GM12878 (cell line): Measurements from ENCODE around the gene CACNA2D4. TPM values are rescaled to one million over a fixed set of nuclear protein-coding genes. Genes with fewer than 3 reads are reported as not detected.

Experiments
- ATAC-seq: fragments of 200-7000 bp; cut with Tn5 transposase; 3 replicates; pipeline ENCODE4 v1.9.1; 2020; ENCODE audit warnings: mild to moderate bottlenecking, moderate library complexity
- BruUV-seq: library from RNA; stranded (reverse); fragments of 400-500 nt; replicated peaks from 2 replicates; lab custom pipeline; 2021; lab: Mats Ljungman, UMichigan
- CTCF ChIA-PET: fragments of 300-600 bp; sonication (Branson Sonifier 250); formaldehyde crosslinking; extraction: SDS; loops from one replicate; lab custom pipeline; 2021; ENCODE audit warnings: inconsistent platforms; lab: Yijun Ruan, JAX
- POLR2A ChIA-PET: fragments of 350-600 bp; formaldehyde crosslinking; extraction: SDS; loops from one replicate; lab custom pipeline; 2021; ENCODE audit warnings: inconsistent platforms; lab: Charles Lee
- RAD21 ChIA-PET: fragments of 300-600 bp; sonication (Branson Sonifier 250); formaldehyde crosslinking; loops from one replicate; lab custom pipeline; 2023; ENCODE audit warnings: antibody characterized with exemption; ENCODE audit not compliant: unreplicated experiment; lab: Charles Lee
- SMC1A ChIA-PET: fragments of 300-600 bp; sonication (Branson Sonifier 250); formaldehyde crosslinking; loops from one replicate; lab custom pipeline; 2023; ENCODE audit not compliant: unreplicated experiment, uncharacterized antibody; lab: Charles Lee
- DNase-seq: peaks from one replicate; pipeline ENCODE4 v3.0.0-alpha.2; 2011; ENCODE audit warnings: low read depth, low spot score
- FAIRE-seq: peaks from 3 replicates; lab custom pipeline; 2011; peaks lifted over from hg19 to GRCh38; lab: Jason Lieb, UNC
- H2AFZ ChIP-seq: 2 replicates; pipeline ENCODE4 v1.6.0; 2011; ENCODE audit warnings: low read depth, low read length, control low read depth; ENCODE audit not compliant: control insufficient read depth
- H3K27ac ChIP-seq: 2 replicates; pipeline ENCODE4 v1.5.1; 2011; ENCODE audit warnings: control low read depth; ENCODE audit not compliant: control insufficient read depth, insufficient read depth
- H3K27me3 ChIP-seq, 2 experiments: replicated peaks in 1 of 2; 2 replicates each; pipeline versions ENCODE4 v1.6.0 to v1.6.1; 2011; ENCODE audit warnings: low read length in 1 of 2; ENCODE audit not compliant: control insufficient read depth in 2 of 2, insufficient read depth in 2 of 2
- H3K36me3 ChIP-seq, 2 experiments: 2 replicates each; pipeline ENCODE4 v1.5.1; 2011; ENCODE audit warnings: low read length in 1 of 2; ENCODE audit not compliant: control insufficient read depth in 2 of 2, insufficient read depth in 2 of 2
- H3K4me1 ChIP-seq: 2 replicates; pipeline ENCODE4 v1.6.1; 2011; ENCODE audit warnings: mild to moderate bottlenecking, low read length, moderate library complexity, mixed read lengths; ENCODE audit not compliant: control insufficient read depth, insufficient read depth
- H3K4me2 ChIP-seq: 2 replicates; pipeline ENCODE4 v1.6.0; 2011; ENCODE audit warnings: control low read depth; ENCODE audit not compliant: control insufficient read depth, insufficient read depth
- H3K4me3 ChIP-seq: fragments of 200-600 bp; sonication (generic); 2 replicates; pipeline ENCODE4 v1.5.1; 2016
- H3K79me2 ChIP-seq: 2 replicates; pipeline ENCODE4 v1.6.0; 2011; ENCODE audit warnings: low read length; ENCODE audit not compliant: control insufficient read depth, insufficient read depth
- H3K9ac ChIP-seq: 2 replicates; pipeline ENCODE4 v1.8.0; 2011; ENCODE audit warnings: low read length, control low read depth, mixed read lengths; ENCODE audit not compliant: control insufficient read depth, insufficient read depth
- H3K9me3 ChIP-seq: replicated peaks from 3 replicates; pipeline ENCODE4 v1.5.1; 2011; ENCODE audit warnings: mild to moderate bottlenecking, low read length; ENCODE audit not compliant: control insufficient read depth, insufficient read depth
- H4K20me1 ChIP-seq: 2 replicates; pipeline ENCODE4 v1.6.0; 2011; ENCODE audit not compliant: control insufficient read depth, insufficient read depth
- ATF7 ChIP-seq: fragments of 450-650 bp; IDR thresholded peaks from 2 replicates; pipeline ENCODE4 v1.6.1; 2016; ENCODE audit warnings: low read depth, mild to moderate bottlenecking
- CREM ChIP-seq: IDR thresholded peaks from 2 replicates; pipeline ENCODE4 v1.6.1; 2014; ENCODE audit warnings: antibody characterized with exemption, low read depth
- HCFC1 ChIP-seq: fragments of 150-350 bp; IDR thresholded peaks from 2 replicates; pipeline ENCODE4 v1.6.1; 2014; ENCODE audit warnings: low read length
- HDAC2 ChIP-seq: fragments of 200-600 bp; sonication (generic); IDR thresholded peaks from 2 replicates; pipeline ENCODE4 v1.6.1; 2017
- HDAC6 ChIP-seq: fragments of 200-600 bp; sonication (generic); IDR thresholded peaks from one replicate; pipeline ENCODE4 v1.8.0; 2017; ENCODE audit warnings: antibody characterized with exemption; ENCODE audit not compliant: unreplicated experiment
- HSF1 ChIP-seq: fragments of 150-350 bp; IDR thresholded peaks from 2 replicates; pipeline ENCODE4 v1.6.1; 2014; ENCODE audit warnings: mild to moderate bottlenecking, low read depth, low read length
- MXI1 ChIP-seq: fragments of 150-350 bp; IDR thresholded peaks from 2 replicates; pipeline ENCODE4 v1.6.1; 2011; ENCODE audit warnings: low read depth, mild to moderate bottlenecking, inconsistent platforms, low read length, improper control_type of control experiment
- NKRF ChIP-seq: fragments of 450-650 bp; conservative IDR thresholded peaks from 2 replicates; pipeline ENCODE4 v1.6.1; 2017; ENCODE audit warnings: mild to moderate bottlenecking, moderate library complexity
- PKNOX1 ChIP-seq: fragments of 450-650 bp; IDR thresholded peaks from 2 replicates; pipeline ENCODE4 v1.6.1; 2016; ENCODE audit warnings: mild to moderate bottlenecking
- PML ChIP-seq: IDR thresholded peaks from 2 replicates; pipeline ENCODE4 v1.6.1; 2012; ENCODE audit warnings: low read length, inconsistent platforms
- POLR2A ChIP-seq: IDR thresholded peaks from 2 replicates; pipeline ENCODE4 v1.6.1; 2011; ENCODE audit warnings: low read depth, mild to moderate bottlenecking, low read length
- RAD21 ChIP-seq: IDR thresholded peaks from 2 replicates; pipeline ENCODE4 v1.6.1; 2011; ENCODE audit warnings: mild to moderate bottlenecking, low read depth, low read length, moderate library complexity; ENCODE audit not compliant: insufficient read depth
- RELB ChIP-seq: fragments of 450-650 bp; IDR thresholded peaks from 2 replicates; pipeline ENCODE4 v1.6.1; 2017; ENCODE audit warnings: low read depth, mild to moderate bottlenecking, moderate library complexity
- SIN3A ChIP-seq: IDR thresholded peaks from 2 replicates; pipeline ENCODE4 v1.6.1; 2012; ENCODE audit warnings: low read depth, low read length, improper control_type of control experiment
- SMC3 ChIP-seq: IDR thresholded peaks from 2 replicates; pipeline ENCODE4 v1.6.1; 2011; ENCODE audit warnings: low read length, improper control_type of control experiment, borderline replicate concordance
- YY1 ChIP-seq: IDR thresholded peaks from 2 replicates; pipeline ENCODE4 v1.6.1; 2011; ENCODE audit warnings: low read depth, mild to moderate bottlenecking, low read length
- ZNF384 ChIP-seq: IDR thresholded peaks from 2 replicates; pipeline ENCODE4 v1.6.1; 2012; ENCODE audit warnings: low read depth, mild to moderate bottlenecking, low read length, improper control_type of control experiment, borderline replicate concordance
- WGBS: methylation state at CpG from one replicate; pipeline ENCODE4 v1.1.6; 2016; ENCODE audit warnings: low lambda C conversion rate; ENCODE audit not compliant: insufficient replicate concordance, insufficient coverage; ENCODE audit errors: missing lambda C conversion rate; 5-methylcytosine and 5-hydroxymethylcytosine counted together
- in situ Hi-C: fragments of 300-500 bp; cut with MboI; formaldehyde crosslinking; loops from 9 replicates; pipeline ENCODE4 v1.14.3; 2018; ENCODE audit warnings: mixed read lengths
- intact Hi-C: fragments of 100-400 bp; cut with micrococcal nuclease; formaldehyde crosslinking; loops from one replicate; pipeline ENCODE4 v1.14.2; 2022; ENCODE audit not compliant: unreplicated experiment
- polyA plus RNA-seq, 11 experiments: library from polyadenylated mRNA; depleted of rRNA in 4 of 11; unstranded in 6 of 11; stranded (reverse) in 5 of 11; fragments of >200 nt; fragmentation: Nextera tagmentation in 4 of 11; fragmentation: Illumina TruSeq in 1 of 11; extraction: Ambion mirVana in 4 of 11; extraction: Trizol in 1 of 11; gene quantifications; 1 replicate in 1 of 11; 2 replicates in 10 of 11; pipeline versions ENCODE4 v1.2.1 to v1.2.3, GENCODE V29; 2011 to 2016; ENCODE audit warnings: inconsistent platforms in 2 of 11, missing spikeins in 2 of 11, low read depth in 1 of 11
- total RNA-seq, 4 experiments: library from RNA; depleted of rRNA in 3 of 4; stranded (reverse); fragments of >200 nt in 3 of 4; fragmentation: Illumina TruSeq in 1 of 4; extraction: Trizol in 1 of 4; gene quantifications; 2 replicates each; pipeline versions ENCODE4 v1.2.1 to v1.2.3, GENCODE V29; 2013 to 2021

Gene CACNA2D4
- total and polyA plus RNA-seq, 10 of the 15 experiments (the other 5 are each of a cell fraction or from before 2014, with no cell fraction given): 0.03 to 1.0 (median 0.65) TPM

GRCh38 chr12:1870086-1870485 is 48.4 kb downstream of the CACNA2D4 start (continued):
- TF ChIP-seq PKNOX1: no peak
- no peak for TF ChIP-seq HCFC1
- no peak for TF ChIP-seq HDAC2
- no peak for TF ChIP-seq NKRF
- TF ChIP-seq SIN3A: no peak

GRCh38 chr12:1869145-1869544 is 49.3 kb downstream of the CACNA2D4 start:
- FAIRE-seq (no peak), ATAC-seq (no peak), DNase-seq (no peak)
- H3K4me2 ChIP-seq: no peak overlapping the region
- H4K20me1 ChIP-seq: no peaks in the 10 kb centered on the region
- 71% methylated on average over 10 of the region's 10 CpGs for WGBS
- H3K79me2 ChIP-seq: no peaks in the 10 kb centered on the region
- H3K4me3 ChIP-seq: no peak overlapping the region
- H3K27me3 ChIP-seq: peaks cover 0 to 3% of the 10 kb centered on the region in 2 experiments; a peak in 1 of 4 replicates
- BruUV-seq: no TSS peak
- intact Hi-C loops: no loop called here
- ChIA-PET POLR2A (no interaction called here), CTCF (no interaction called here), RAD21 (no interaction called here), SMC1A (no interaction called here)
- no peak overlapping the region for H3K9ac ChIP-seq
- H3K36me3 ChIP-seq: no peaks in the 10 kb centered on the region
- no peaks in the 10 kb centered on the region; the same call in 2 of the 3 replicates for H3K9me3 ChIP-seq
- no peak for TF ChIP-seq HDAC6
- no peak for TF ChIP-seq RAD21
- no peak for TF ChIP-seq ZNF384
- TF ChIP-seq HSF1: no peak
- TF ChIP-seq MXI1: no peak
- TF ChIP-seq CREM: no peak
- no peak for TF ChIP-seq RELB
- no peak for TF ChIP-seq SMC3
- TF ChIP-seq SIN3A: no peak
- TF ChIP-seq POLR2A: no peak
- no peak for TF ChIP-seq ATF7
- TF ChIP-seq PML: no peak
- no peak for TF ChIP-seq YY1
- H2AFZ ChIP-seq: no peak overlapping the region
- no peaks in the 10 kb centered on the region for H3K4me1 ChIP-seq
- in situ Hi-C loops: no loop called here
- no peak overlapping the region for H3K27ac ChIP-seq
